Peyer's patch (tissue), 4 donors: ENCODE measurements around the gene ISOC1. TPM values are rescaled to one million over a fixed set of nuclear protein-coding genes. Genes with fewer than 3 reads are reported as not detected.

Source experiments
- DNase-seq, 3 donors: peaks; one replicate each; pipeline ENCODE4 v3.0.0-alpha.2; 2017 to 2019
- H3K27ac ChIP-seq, 4 donors: fragments of 200-600 bp; sonication (generic); one replicate each; pipeline ENCODE4 v1.5.1; 2016 to 2019
- H3K27me3 ChIP-seq, 2 donors: fragments of 200-600 bp; sonication (generic); one replicate each; pipeline ENCODE4 v1.5.1; 2019
- H3K36me3 ChIP-seq, 3 donors: fragments of 200-600 bp; sonication (generic); one replicate each; pipeline ENCODE4 v1.5.1; 2016 to 2019
- H3K4me1 ChIP-seq, 4 donors: fragments of 200-600 bp; sonication (generic); one replicate each; pipeline ENCODE4 v1.5.1; 2016 to 2019
- H3K4me3 ChIP-seq, 4 donors: fragments of 200-600 bp; sonication (generic); 1 replicate in 3 of 4; 2 replicates in 1 of 4; pipeline ENCODE4 v1.5.1; 2016 to 2019; ENCODE audit warnings: mild to moderate bottlenecking in 1 of 4
- H3K9me3 ChIP-seq, 4 donors: fragments of 200-600 bp; sonication (generic); one replicate each; pipeline ENCODE4 v1.5.1; 2016 to 2019; ENCODE audit warnings: mild to moderate bottlenecking in 1 of 4
- POLR2A ChIP-seq, 2 donors: fragments of 450-650 bp; IDR thresholded peaks; one replicate each; pipeline ENCODE4 v1.5.1; 2017; ENCODE audit warnings: antibody characterized with exemption in 2 of 2, mild to moderate bottlenecking in 2 of 2, moderate library complexity in 2 of 2
- total RNA-seq, 4 donors: library from RNA; depleted of rRNA; stranded (reverse); fragments of >200 nt; gene quantifications; one replicate each; pipeline ENCODE4 v1.1.0, GENCODE V29; 2016
- TF ChIP-seq, protein P1 (sequence below), 6 experiments: fragments of 450-650 bp in 4 of 6; fragments of 200-600 bp in 2 of 6; sonication (generic) in 1 of 6; IDR thresholded peaks; one replicate each; pipeline ENCODE4 v1.5.1; 2017 to 2019; ENCODE audit warnings: antibody characterized with exemption in 6 of 6, mild to moderate bottlenecking in 3 of 6, moderate library complexity in 1 of 6

Gene ISOC1
- total RNA-seq, 4 donors from 2014 or later: 21.5 to 54.5 (median 38.7) TPM

DNA sequence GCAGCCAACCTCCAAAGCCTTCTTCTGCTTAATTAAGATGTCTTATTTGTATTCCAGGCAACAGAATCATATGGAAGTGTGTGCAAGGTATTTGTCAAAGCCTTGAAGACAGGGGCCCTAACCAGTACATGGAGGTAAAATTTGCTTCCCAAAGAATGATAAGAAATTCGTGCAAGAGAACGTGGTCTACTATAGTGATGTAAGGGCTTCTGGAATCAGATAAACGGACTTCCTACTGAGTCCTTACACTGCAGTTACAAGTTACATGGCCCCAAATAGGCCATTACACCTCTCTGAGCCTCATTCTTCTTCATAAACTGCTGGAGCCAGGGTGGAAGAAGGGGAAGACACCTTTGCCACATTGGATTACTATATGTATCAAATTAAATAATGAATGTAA is 15.9 kb upstream of the ISOC1 start:
- Histone ChIP-seq H3K27me3 (no peaks in the 10 kb centered on the region), H3K36me3 (no peaks in the 10 kb centered on the region), H3K9me3 (no peaks in the 10 kb centered on the region), H3K27ac (no peak overlapping the region), H3K4me1 (no peaks in the 10 kb centered on the region), H3K4me3 (no peak overlapping the region)
- DNase-seq: no peak
- TF ChIP-seq, protein P1, sequence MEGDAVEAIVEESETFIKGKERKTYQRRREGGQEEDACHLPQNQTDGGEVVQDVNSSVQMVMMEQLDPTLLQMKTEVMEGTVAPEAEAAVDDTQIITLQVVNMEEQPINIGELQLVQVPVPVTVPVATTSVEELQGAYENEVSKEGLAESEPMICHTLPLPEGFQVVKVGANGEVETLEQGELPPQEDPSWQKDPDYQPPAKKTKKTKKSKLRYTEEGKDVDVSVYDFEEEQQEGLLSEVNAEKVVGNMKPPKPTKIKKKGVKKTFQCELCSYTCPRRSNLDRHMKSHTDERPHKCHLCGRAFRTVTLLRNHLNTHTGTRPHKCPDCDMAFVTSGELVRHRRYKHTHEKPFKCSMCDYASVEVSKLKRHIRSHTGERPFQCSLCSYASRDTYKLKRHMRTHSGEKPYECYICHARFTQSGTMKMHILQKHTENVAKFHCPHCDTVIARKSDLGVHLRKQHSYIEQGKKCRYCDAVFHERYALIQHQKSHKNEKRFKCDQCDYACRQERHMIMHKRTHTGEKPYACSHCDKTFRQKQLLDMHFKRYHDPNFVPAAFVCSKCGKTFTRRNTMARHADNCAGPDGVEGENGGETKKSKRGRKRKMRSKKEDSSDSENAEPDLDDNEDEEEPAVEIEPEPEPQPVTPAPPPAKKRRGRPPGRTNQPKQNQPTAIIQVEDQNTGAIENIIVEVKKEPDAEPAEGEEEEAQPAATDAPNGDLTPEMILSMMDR (IDR thresholded peaks at IDR 0.05): no peak
- TF ChIP-seq POLR2A (IDR thresholded peaks at IDR 0.05): no peak

DNA sequence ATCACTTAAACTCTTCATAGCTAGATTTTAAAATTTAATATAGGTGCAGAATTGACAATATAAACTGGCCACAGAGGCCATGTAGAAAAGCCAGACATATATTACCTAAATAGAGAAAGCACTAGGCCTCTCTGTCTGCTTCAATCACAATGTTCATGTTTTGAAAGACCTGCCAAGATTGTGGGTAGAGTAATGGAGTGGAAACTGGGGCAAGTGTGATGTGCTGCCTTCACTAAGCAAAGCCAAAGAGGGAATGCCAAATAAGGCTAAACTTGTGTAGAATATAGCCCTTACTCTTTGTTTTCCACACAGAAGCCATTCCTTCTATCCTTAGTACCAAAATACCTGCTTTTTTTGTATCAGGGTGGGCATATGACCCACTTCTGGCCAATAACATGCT is 15.1 kb upstream of the ISOC1 start:
- H3K9me3 ChIP-seq: no peaks in the 10 kb centered on the region
- no peak overlapping the region for H3K27ac ChIP-seq
- H3K4me3 ChIP-seq: no peak overlapping the region
- TF ChIP-seq, protein P1 (IDR thresholded peaks at IDR 0.05): no peak
- no peak for TF ChIP-seq POLR2A (IDR thresholded peaks at IDR 0.05)
- no peaks in the 10 kb centered on the region for H3K36me3 ChIP-seq
- no peak for DNase-seq
- no peaks in the 10 kb centered on the region for H3K27me3 ChIP-seq
- no peaks in the 10 kb centered on the region for H3K4me1 ChIP-seq

DNA sequence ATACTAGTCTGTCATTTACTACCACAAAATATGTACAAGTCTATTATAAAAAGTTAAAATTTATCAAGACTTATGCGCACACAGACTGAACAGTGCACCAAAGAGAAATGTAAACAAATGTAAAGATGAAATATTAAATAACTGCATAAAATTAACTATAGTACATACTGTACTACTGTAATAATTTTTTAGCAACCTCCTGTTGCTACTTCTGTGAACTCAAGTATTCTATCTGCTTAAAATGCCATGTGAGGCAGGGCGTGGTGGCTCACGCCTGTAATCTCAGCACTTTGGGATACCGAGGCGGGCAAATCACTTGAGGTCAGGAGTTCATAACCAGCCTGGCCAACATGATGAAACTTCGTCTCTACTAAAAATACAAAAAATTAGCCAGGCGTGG is 13.8 kb upstream of the ISOC1 start:
- no peaks in the 10 kb centered on the region for H3K27me3 ChIP-seq
- H3K4me3 ChIP-seq: no peak overlapping the region
- no peak for TF ChIP-seq POLR2A (IDR thresholded peaks at IDR 0.05)
- TF ChIP-seq, protein P1 (IDR thresholded peaks at IDR 0.05): no peak
- H3K4me1 ChIP-seq: no peaks in the 10 kb centered on the region
- H3K9me3 ChIP-seq: no peaks in the 10 kb centered on the region
- no peak overlapping the region for H3K27ac ChIP-seq
- H3K36me3 ChIP-seq: no peaks in the 10 kb centered on the region
- no peak for DNase-seq

DNA sequence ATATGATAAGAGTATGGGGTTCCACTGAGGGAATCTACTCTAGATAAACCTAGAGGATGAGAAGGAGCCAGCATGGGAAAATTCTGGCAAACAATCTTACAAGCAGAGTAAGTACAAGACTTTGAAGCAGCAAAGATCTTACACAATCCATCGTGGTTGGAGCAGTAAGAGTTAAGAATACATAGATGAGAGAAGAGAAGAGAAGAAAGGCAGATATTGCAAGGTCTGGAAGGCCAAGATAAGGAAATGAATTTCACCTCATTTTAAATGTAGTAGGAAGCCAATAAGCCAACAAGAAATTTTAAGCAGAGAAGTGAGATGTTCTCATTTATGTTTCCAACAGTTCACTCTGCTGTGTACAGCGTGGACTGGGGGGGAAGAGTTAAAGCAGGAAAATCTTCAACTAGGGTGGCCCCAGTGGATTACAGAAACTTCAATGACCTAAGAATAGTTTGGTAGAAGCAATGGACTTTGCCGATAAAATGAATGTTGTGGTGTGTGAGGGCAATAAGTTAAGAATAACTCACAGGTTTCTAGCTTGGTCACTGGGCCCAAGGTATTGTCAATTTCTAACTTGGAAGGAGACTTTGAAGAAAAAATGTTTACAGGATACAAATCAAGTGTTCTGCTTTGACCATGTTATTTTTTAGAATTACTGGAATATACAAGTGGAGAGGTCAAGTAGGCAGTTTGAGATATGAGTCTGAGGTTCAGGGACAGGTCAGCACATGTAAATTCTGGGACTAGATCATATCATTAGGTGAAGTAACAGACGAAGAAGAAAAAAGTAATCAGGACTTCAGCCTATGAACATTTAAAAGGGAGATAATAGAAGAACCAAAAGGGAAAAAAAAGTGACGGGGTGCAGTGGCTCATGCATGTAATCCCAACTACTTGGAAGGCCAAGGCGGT is 12.1 kb upstream of the ISOC1 start:
- Histone ChIP-seq H3K9me3 (no peaks in the 10 kb centered on the region), H3K4me3 (no peak overlapping the region), H3K36me3 (no peaks in the 10 kb centered on the region), H3K27ac (no peak overlapping the region), H3K4me1 (no peaks in the 10 kb centered on the region), H3K27me3 (no peaks in the 10 kb centered on the region)
- TF ChIP-seq POLR2A (IDR thresholded peaks at IDR 0.05): no peak
- TF ChIP-seq, protein P1 (IDR thresholded peaks at IDR 0.05): no peak
- no peak for DNase-seq

DNA sequence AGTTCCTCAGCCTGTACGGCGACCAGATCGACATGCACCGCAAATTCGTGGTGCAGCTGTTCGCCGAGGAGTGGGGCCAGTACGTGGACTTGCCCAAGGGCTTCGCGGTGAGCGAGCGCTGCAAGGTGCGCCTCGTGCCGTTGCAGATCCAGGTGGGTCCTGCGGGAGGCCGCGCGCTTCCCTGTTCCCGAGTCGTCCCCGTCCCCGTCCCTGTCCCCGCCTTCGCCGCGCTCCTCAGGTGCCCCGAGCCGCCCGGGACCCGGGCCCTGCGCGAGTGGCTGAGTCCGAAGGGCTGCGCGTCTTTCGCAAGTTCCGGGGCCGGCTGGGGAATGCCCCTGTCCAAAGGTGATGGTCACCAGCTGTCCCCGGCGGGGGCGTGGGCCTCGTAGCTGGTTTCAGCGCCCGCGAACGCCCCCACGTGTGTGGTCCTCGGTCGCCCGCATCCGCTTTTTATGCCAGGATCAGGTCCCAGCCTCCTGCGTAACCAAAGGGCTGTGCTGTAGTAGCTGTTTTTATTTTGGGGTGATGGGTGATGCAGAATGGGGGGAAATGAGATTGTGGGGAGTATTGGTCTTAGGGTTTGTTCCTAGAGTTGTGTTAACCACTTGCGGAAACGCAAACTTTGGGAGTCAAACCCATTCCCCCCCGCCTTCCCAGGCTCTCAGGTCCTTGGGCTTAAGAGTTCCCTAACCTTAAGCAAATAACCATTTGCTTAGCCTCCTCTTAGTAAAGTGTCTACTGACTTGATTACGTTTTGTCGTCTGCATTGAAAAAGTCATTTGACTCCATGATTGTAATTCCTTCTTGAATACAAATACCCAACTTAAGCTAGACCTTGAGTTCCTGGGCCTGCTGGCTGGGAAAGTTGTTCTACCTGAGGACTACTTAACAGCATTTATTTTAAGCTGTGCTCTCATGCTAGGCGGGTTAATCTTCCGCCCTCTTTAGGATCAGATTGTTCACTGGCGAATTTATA is 663 bp downstream of the ISOC1 start:
- Histone ChIP-seq H3K4me1 (peaks cover 0 to 28% (median 4%) of the 10 kb centered on the region in 4 donors), H3K4me3 (peak overlapping the region; percentile 76 to 96 (median 92)), H3K27ac (peak overlapping the region; percentile 86 to 94 (median 92)), H3K27me3 (no peaks in the 10 kb centered on the region), H3K36me3 (no peaks in the 10 kb centered on the region), H3K9me3 (no peaks in the 10 kb centered on the region)
- DNase-seq: peak; percentile 68 to 88 (median 87)
- TF ChIP-seq, protein P1 (IDR thresholded peaks at IDR 0.05): no peak
- peak; percentile 49 to 70 for TF ChIP-seq POLR2A (IDR thresholded peaks at IDR 0.05)
